Endothelial cell of umbilical vein (primary cell): ENCODE measurements around the gene DNAJC9. TPM values are rescaled to one million over a fixed set of nuclear protein-coding genes. Genes with fewer than 3 reads are reported as not detected.

Experiments
- BruUV-seq: library from RNA; stranded (reverse); fragments of 400-500 nt; replicated peaks from 2 replicates; lab custom pipeline; 2021; lab: Mats Ljungman, UMichigan
- CTCF ChIA-PET: fragments of 300-600, 350-600 bp; sonication (Branson Sonifier 250); formaldehyde crosslinking; loops from one replicate; lab custom pipeline; 2021; ENCODE audit warnings: antibody characterized with exemption, inconsistent platforms; lab: Charles Lee
- POLR2A ChIA-PET: fragments of 300-600, 350-600 bp; sonication (Branson Sonifier 250); formaldehyde crosslinking; loops from one replicate; lab custom pipeline; 2021; ENCODE audit warnings: antibody characterized with exemption, inconsistent platforms; lab: Charles Lee
- DNase-seq: peaks from one replicate; pipeline ENCODE4 v3.0.0-alpha.2; 2011; ENCODE audit warnings: low read depth, low spot score
- FAIRE-seq: peaks from 2 replicates; lab custom pipeline; 2011; peaks lifted over from hg19 to GRCh38; lab: Jason Lieb, UNC
- H2AFZ ChIP-seq: 2 replicates; pipeline ENCODE4 v1.6.0; 2012; ENCODE audit warnings: low read depth, low read length, control low read depth, inconsistent platforms
- H3K27ac ChIP-seq: 2 replicates; pipeline ENCODE4 v1.5.1; 2011; ENCODE audit warnings: low read depth, mild to moderate bottlenecking, control low read depth, low read length, moderate library complexity; ENCODE audit not compliant: insufficient read depth
- H3K27me3 ChIP-seq, 2 experiments: 2 replicates each; pipeline versions ENCODE4 v1.6.0 to v1.6.1; 2011; ENCODE audit warnings: low read length in 2 of 2, mixed read lengths in 1 of 2; ENCODE audit not compliant: control insufficient read depth in 2 of 2, insufficient read depth in 2 of 2
- H3K36me3 ChIP-seq, 2 experiments: 2 replicates in 1 of 2; 3 replicates in 1 of 2; pipeline ENCODE4 v1.5.1; 2011; ENCODE audit warnings: low read length in 2 of 2, mild to moderate bottlenecking in 1 of 2, moderate library complexity in 1 of 2; ENCODE audit not compliant: control insufficient read depth in 2 of 2, insufficient read depth in 2 of 2; ENCODE audit errors: extremely low read depth in 1 of 2
- H3K4me1 ChIP-seq: 3 replicates; pipeline ENCODE4 v1.5.1; 2011; ENCODE audit warnings: mild to moderate bottlenecking, low read length; ENCODE audit not compliant: control insufficient read depth, insufficient read depth; ENCODE audit errors: extremely low read depth
- H3K4me2 ChIP-seq: 2 replicates; pipeline ENCODE4 v1.6.1; 2011; ENCODE audit warnings: low read length, control low read depth, mixed read lengths; ENCODE audit not compliant: insufficient read depth
- H3K4me3 ChIP-seq, 3 experiments: fragments of 200-600 bp in 1 of 3; sonication (generic), shearing (Covaris generic) in 1 of 3; replicated peaks in 1 of 3; 2 replicates each; pipeline ENCODE4 v1.5.1; 2011 to 2016; ENCODE audit warnings: control low read depth in 3 of 3, low read length in 3 of 3, mild to moderate bottlenecking in 2 of 3, inconsistent platforms in 1 of 3, low read depth in 1 of 3, moderate library complexity in 1 of 3; ENCODE audit not compliant: insufficient read depth in 1 of 3
- H3K79me2 ChIP-seq: 2 replicates; pipeline ENCODE4 v1.6.0; 2012; ENCODE audit warnings: low read length, inconsistent platforms; ENCODE audit not compliant: control insufficient read depth, insufficient read depth
- H3K9ac ChIP-seq: replicated peaks from 2 replicates; pipeline ENCODE3; 2011; ENCODE audit warnings: low read length, control low read depth; ENCODE audit not compliant: insufficient read depth; ENCODE audit errors: extremely low read depth
- H3K9me1 ChIP-seq: replicated peaks from 3 replicates; pipeline ENCODE4 v1.6.0; 2011; ENCODE audit warnings: mild to moderate bottlenecking, low read length; ENCODE audit not compliant: control insufficient read depth, insufficient read depth; ENCODE audit errors: extremely low read depth
- H3K9me3 ChIP-seq: replicated peaks from 2 replicates; pipeline ENCODE4 v1.5.1; 2012; ENCODE audit warnings: low read length, inconsistent platforms; ENCODE audit not compliant: control insufficient read depth, insufficient read depth
- H4K20me1 ChIP-seq: replicated peaks from 2 replicates; pipeline ENCODE3; 2011; ENCODE audit warnings: mild to moderate bottlenecking, low read length; ENCODE audit not compliant: control insufficient read depth, insufficient read depth; ENCODE audit errors: extremely low read depth
- CTCF ChIP-seq, 2 donors: IDR thresholded peaks; 1 replicate in 1 of 2; 2 replicates in 1 of 2; pipeline ENCODE4 v1.5.1; 2011; ENCODE audit warnings: low read length in 2 of 2, mild to moderate bottlenecking in 2 of 2, moderate library complexity in 2 of 2, control low read depth in 1 of 2, inconsistent platforms in 1 of 2, low read depth in 1 of 2; ENCODE audit not compliant: insufficient read depth in 1 of 2; ENCODE audit errors: extremely low read depth in 1 of 2
- EZH2 ChIP-seq: IDR thresholded peaks from 2 replicates; pipeline ENCODE4 v1.6.1; 2012; ENCODE audit warnings: borderline replicate concordance, low read depth, mild to moderate bottlenecking, moderate library complexity, low read length, inconsistent platforms; ENCODE audit not compliant: severe bottlenecking
- FOS ChIP-seq: IDR thresholded peaks from 2 replicates; pipeline ENCODE4 v1.6.1; 2011; ENCODE audit warnings: mild to moderate bottlenecking, low read length, moderate library complexity, borderline replicate concordance; ENCODE audit not compliant: insufficient read depth
- GATA2 ChIP-seq: IDR thresholded peaks from 2 replicates; pipeline ENCODE4 v1.7.0; 2011; ENCODE audit warnings: low read depth, mild to moderate bottlenecking, moderate library complexity, mixed read lengths, low read length; ENCODE audit not compliant: insufficient read length, insufficient read depth
- JUN ChIP-seq: IDR thresholded peaks from 2 replicates; pipeline ENCODE4 v1.6.1; 2011; ENCODE audit warnings: borderline replicate concordance, low read depth; ENCODE audit not compliant: insufficient read length, insufficient read depth
- MYC ChIP-seq: IDR thresholded peaks from one replicate; pipeline ENCODE4 v1.6.1; 2011; ENCODE audit warnings: mild to moderate bottlenecking, low read depth, low read length
- POLR2A ChIP-seq: IDR thresholded peaks from 2 replicates; pipeline ENCODE4 v1.6.1; 2012; ENCODE audit warnings: low read depth, mild to moderate bottlenecking, control low read depth, low read length
- POLR2AphosphoS5 ChIP-seq: IDR thresholded peaks from 2 replicates; pipeline ENCODE4 v1.6.1; 2012; ENCODE audit warnings: low read depth, mild to moderate bottlenecking, control low read depth, low read length, moderate library complexity; ENCODE audit not compliant: insufficient read depth
- dilution Hi-C: fragments of 300-500 bp; cut with MboI; formaldehyde crosslinking; loops from one replicate; pipeline ENCODE4 v1.15.0; 2019; ENCODE audit warnings: low sequenced_read_pairs; ENCODE audit not compliant: extremely low pct_ligation_motif_present
- intact Hi-C: fragments of 100-400 bp; cut with micrococcal nuclease; formaldehyde crosslinking; loops from one replicate; pipeline ENCODE4 v1.10.0; 2022
- polyA plus RNA-seq, 4 experiments: library from polyadenylated mRNA; depleted of rRNA in 3 of 4; stranded (reverse) in 3 of 4; unstranded in 1 of 4; fragments of >200 nt; gene quantifications; 2 replicates each; pipeline versions ENCODE4 v1.2.1 to v1.2.3, GENCODE V29; 2011 to 2012; ENCODE audit warnings: missing spikeins in 1 of 4
- total RNA-seq: library from RNA; stranded (reverse); gene quantifications from 2 replicates; pipeline ENCODE4 v1.2.3, GENCODE V29; 2021
- TF ChIP-seq, protein P1 (sequence below): IDR thresholded peaks from 2 replicates; pipeline ENCODE4 v1.6.1; 2011; ENCODE audit not compliant: insufficient read depth, insufficient read length

DNAJC9 gene
- total and polyA plus RNA-seq, 2 donors (not counting 3 experiments of a cell fraction or from before 2014, with no cell fraction given): 29.1 to 47.1 TPM

DNA sequence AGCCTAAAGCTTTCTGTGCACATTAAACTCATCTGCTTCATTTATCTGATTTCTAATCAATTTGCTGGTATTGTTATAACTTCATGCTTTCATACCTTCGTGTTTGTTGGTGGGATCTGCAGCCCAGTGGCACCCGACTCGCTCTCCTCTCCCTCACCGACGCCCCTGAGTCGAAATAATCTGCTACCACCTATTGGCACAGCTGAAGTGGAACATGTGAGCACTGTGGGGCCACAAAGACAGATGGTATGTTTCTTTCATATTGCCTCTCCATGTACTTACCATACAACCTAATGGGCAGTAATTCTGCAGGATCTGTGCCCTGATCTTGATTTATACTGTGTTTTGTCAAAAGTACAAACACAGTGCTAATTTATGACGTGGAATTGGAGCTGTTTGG is 12.4 kb downstream of the DNAJC9 start:
- H3K27ac ChIP-seq: no peak overlapping the region
- FAIRE-seq (no peak), DNase-seq (no peak)
- no peaks in the 10 kb centered on the region for H3K79me2 ChIP-seq
- dilution Hi-C loops: no loop called here
- ChIA-PET CTCF (interaction anchor here (1.3 to 1.5 kb wide), 3 partner anchors 10 to 124 kb away, joined by 3 to 6 read pairs (median 5); partner anchors contain the start of gene CFAP70), POLR2A (interaction anchor here (1.3 kb wide), 1 partner anchor 12 kb away, joined by 3 read pairs; the partner anchor contains the start of gene DNAJC9)
- no peaks in the 10 kb centered on the region for H3K9me1 ChIP-seq
- no peaks in the 10 kb centered on the region for H3K9me3 ChIP-seq
- H3K27me3 ChIP-seq: no peaks in the 10 kb centered on the region
- no peaks in the 10 kb centered on the region for H4K20me1 ChIP-seq
- H3K36me3 ChIP-seq: peaks cover 6 to 12% of the 10 kb centered on the region in 2 experiments
- BruUV-seq: no TSS peak
- intact Hi-C loops: no loop called here
- no peak overlapping the region for H3K4me3 ChIP-seq
- no peaks in the 10 kb centered on the region for H3K4me1 ChIP-seq
- H3K9ac ChIP-seq: no peak overlapping the region
- no peak overlapping the region for H3K4me2 ChIP-seq
- no peak overlapping the region for H2AFZ ChIP-seq
- no peak for TF ChIP-seq POLR2A
- TF ChIP-seq POLR2AphosphoS5: no peak
- TF ChIP-seq, protein P1, sequence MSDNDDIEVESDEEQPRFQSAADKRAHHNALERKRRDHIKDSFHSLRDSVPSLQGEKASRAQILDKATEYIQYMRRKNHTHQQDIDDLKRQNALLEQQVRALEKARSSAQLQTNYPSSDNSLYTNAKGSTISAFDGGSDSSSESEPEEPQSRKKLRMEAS: no peak
- no peak for TF ChIP-seq MYC
- no peak for TF ChIP-seq JUN
- no peak for TF ChIP-seq CTCF (IDR thresholded peaks at IDR 0.05; ENCODE audit: extremely low read depth in 1 of 2, insufficient read depth in 1 of 2, low read depth in 1 of 2, low read length in 2 of 2)
- TF ChIP-seq FOS: no peak
- TF ChIP-seq GATA2: no peak
- no peak for TF ChIP-seq EZH2
